HG03442 (cell line): ENCODE data around the gene ELOA.
"Not testable (repeated sequence)": the region's sequence is repeated elsewhere in the genome, so short reads cannot be mapped to it uniquely, and the experiment has no call there.

Experiments used
- ATAC-seq: cut with Tn5 transposase; IDR thresholded peaks from one replicate; pipeline ENCODE4 v1.9.1; 2021; ENCODE audit warnings: mild to moderate bottlenecking, moderate library complexity; ENCODE audit not compliant: unreplicated experiment

The ELOA gene

DNA sequence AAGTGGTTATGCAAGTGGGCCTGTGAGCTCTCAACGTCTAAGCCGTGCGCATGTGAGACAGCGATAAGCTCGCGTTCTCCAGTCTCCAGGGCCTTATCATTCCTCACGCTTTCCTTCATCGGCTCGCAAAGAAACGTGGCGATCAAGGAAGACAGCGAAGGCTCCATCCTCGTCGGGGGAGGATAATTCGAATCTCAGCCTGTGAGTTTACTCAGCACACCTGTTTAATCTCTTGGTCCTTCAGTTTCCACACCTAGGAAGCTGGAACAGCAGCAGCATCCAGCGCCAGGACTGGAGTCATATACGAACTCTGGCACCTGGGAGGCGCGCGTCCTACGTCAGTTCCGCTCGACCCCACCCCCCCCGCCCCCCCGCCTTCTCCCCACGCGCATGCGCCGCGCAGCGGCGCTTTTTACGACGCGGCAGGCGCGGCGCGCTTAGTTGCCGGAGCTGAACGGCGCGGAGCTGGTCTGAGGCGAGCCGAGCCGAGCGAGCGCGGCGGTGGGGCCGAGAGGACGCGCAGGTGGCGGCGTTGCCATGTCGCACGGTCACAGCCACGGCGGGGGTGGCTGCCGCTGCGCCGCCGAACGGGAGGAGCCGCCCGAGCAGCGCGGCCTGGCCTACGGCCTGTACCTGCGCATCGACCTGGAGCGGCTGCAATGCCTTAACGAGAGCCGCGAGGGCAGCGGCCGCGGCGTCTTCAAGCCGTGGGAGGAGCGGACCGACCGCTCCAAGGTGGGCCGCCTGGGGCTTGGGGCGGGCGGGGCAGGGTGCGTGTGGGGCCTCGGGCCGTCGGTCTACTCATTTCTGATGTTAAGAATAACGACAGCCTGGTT is 34.9 kb downstream of the ELOA start, which contains the start of gene PITHD1:
Gene PITHD1, plus strand, starts transcription at position 440 of the 836 bp plus-strand sequence. Its CDS starts 98 bp downstream, at position 538.
- peak; percentile 76 for ATAC-seq

DNA sequence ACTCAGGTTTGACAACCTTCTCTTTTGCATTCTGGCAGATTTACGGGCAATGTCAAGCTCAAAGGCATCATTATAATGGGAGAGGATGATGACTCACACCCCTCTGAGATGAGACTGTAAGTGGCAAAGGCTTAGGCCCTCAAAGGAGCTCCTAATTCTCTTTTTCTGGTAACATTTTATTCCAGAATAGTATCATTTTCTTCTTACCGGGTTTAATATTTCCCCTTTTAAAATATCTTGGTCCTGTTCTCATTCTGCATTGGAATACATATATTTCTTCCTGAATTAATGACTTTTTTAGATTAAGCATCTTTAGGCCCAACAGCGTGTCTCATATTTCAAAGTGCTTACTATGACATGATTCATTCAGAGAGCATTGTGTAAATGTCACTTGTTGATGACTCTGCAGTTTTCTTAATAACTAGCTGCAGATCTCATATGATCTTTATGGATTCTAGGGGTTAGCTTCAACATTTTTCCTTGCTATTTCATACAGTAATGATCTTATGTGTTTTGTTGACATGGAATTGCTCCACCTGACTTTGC is 36.6 kb downstream of the ELOA start:
- no peak for ATAC-seq

DNA sequence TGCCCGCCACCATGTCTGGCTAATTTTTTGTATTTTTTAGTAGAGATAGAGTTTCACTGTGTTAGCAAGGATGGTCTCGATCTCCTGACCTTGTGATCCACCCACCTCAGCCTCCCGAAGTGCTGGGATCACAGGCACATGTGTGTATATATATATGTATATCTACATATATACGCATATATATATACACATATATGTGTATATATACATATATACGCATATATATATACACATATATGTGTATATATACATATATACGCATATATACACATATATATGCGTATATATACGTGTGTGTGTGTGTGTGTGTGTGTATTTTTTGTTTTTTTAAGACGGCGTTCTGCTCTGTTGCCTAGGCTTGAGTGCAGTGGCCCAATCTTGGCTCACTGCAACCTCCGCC is 39.9 kb downstream of the ELOA start:
- ATAC-seq = not testable (repeated sequence)

DNA sequence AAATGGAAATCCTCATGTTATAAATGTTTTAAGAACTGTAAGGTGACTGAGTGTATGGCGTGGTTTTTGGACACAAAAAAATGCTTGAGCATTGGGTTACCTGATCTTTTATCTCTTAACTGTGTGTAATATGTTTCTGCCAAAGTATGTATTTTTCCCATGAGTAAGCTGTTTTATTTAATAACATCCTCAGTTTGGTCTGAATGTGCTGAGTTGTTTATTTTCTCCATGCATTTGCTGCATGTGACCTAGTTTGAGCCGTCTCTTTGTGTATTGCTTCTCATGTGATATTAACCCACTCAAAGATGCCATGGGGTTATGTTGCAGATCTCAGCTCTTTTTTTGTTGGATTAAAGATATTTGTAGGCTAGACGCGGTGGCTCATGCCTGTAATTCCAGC is 41.6 kb downstream of the ELOA start:
- no peak for ATAC-seq

GRCh38 chr1:23787701-23788100 is 44.4 kb downstream of the ELOA start:
- ATAC-seq = no peak

DNA sequence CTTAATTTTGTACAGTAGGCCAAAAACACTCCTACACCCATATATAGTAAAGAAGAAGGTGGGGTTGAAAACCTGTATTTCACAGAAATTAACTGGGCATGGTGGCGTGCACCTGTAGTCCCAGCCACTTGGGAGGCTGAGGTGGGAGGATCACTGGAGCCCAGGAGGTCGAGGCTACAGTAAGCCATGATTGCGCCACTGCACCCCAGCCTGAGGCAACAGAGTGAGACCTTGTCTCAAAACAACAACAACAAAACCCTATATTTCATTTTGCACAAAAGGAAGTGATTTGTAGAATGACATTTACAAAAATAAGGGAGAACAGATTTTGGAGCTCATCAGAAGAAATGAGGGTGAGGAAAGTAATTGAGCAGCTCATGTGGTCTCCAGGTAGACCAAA is 45.4 kb downstream of the ELOA start:
- ATAC-seq = no peak

- ATAC-seq = peak; percentile 84
These were observed 47.6 kb downstream of the ELOA start, which contains the start of gene LYPLA2 for GRCh38 chr1:23790696-23791515. Gene LYPLA2, plus strand, starts transcription at chr1:23791145. Its CDS starts 1,538 bp downstream, at chr1:23792683.

DNA sequence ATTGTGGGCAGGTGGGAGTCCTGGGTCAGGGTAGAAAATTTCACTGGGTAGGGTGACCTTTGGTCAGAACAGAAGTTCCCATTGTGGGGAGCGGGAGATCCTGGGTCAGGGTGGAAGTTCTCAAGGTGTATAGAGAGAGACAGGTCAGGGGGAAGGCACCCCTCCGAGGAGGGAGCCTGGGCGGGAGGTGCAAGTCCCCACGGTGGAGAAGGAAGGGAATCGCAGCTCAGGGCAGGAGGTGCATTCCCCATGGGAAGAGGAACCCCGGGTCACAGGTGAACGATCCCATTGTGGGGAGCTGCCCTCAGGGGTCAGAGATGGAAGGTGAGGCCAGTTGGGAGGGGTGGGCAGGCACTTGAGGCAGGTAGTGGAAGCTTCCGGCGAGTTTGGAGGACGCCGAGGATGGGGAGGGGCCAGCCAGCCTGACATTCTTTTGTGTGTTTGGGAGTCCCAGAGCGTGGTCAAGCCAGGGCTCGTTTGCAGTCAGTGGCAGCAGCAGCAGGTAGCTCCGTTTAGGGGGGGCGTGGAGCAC is 48.3 kb downstream of the ELOA start:
- no peak for ATAC-seq

- no peak for ATAC-seq
These were observed 49.1 kb downstream of the ELOA start for GRCh38 chr1:23792151-23792945.

DNA sequence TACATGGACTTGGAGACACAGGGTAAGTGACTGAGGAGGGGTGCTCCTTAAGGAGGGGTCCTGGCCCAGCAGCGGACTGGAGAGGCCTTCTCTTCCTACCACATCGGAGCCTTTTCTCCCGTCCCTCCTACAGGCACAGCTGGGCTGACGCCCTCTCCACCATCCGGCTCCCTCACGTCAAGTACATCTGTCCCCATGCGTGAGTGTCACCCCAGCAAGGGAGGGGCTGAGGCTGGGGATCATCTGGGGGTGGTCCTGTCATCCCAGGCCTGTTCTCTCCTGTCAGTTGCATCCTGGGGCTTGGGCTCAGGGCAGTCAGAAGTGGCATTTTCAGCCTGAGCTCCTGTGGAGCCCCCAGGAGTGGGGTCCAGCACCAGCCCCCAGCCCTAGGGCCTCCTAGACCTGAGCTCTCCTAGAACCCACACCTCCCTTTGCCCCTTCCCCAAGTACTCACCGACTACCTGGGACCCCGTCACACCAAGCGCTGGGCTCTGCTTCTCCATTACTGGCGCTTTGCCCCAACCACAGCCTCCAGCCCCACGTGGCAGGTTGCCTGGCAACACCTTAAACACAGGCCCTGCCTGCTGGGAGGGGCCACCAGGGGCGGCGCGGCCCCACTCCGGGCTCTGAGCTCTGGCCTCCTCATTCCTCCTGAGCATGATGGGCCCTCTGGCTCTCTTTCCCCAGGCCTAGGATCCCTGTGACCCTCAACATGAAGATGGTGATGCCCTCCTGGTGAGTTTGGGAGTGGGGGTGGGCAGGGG is 49.9 kb downstream of the ELOA start:
- no peak for ATAC-seq

DNA sequence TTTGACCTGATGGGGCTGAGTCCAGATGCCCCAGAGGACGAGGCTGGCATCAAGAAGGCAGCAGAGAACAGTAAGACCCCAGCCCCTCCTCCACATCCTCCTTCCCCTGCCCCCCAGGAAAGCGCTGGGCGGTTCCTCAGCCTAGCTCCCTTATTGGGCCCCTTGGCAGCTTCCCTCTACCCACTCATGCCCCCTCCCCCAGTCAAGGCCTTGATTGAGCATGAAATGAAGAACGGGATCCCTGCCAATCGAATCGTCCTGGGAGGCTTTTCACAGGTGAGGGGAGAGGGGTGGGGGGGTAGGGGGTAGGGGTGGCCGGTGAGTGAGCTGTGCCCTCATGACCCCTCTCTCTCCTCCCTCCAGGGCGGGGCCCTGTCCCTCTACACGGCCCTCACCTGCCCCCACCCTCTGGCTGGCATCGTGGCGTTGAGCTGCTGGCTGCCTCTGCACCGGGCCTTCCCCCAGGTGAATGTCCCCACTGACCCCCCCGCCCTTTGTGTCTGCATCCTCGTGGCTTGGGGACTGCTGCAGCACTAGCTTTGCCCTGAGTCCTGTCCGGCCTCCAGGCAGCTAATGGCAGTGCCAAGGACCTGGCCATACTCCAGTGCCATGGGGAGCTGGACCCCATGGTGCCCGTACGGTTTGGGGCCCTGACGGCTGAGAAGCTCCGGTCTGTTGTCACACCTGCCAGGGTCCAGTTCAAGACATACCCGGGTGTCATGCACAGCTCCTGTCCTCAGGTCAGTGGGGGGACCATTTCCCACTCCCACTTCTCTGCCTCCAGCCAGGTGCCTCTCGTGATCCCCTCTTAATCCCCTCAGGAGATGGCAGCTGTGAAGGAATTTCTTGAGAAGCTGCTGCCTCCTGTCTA is 50.8 kb downstream of the ELOA start:
- ATAC-seq = no peak

GRCh38 chr1:23794732-23795182 is 51.5 kb downstream of the ELOA start:
- ATAC-seq = not testable (repeated sequence)

- no peak for ATAC-seq
These were observed 52.6 kb downstream of the ELOA start for GRCh38 chr1:23795676-23796465.

GRCh38 chr1:23796466-23797271 is 53.4 kb downstream of the ELOA start:
- ATAC-seq = no peak

- ATAC-seq = no peak
These were observed 54.5 kb downstream of the ELOA start for GRCh38 chr1:23797478-23798448.

- ATAC-seq = no peak
These were observed 55.4 kb downstream of the ELOA start for GRCh38 chr1:23798662-23799142.
